GM13976 (cell line): Measurements from ENCODE around the gene OR8S1.
"Not testable (repeated sequence)": the region's sequence is repeated elsewhere in the genome, so short reads cannot be mapped to it uniquely, and the experiment has no call there.

ENCODE experiments used
- DNase-seq: peaks from one replicate; pipeline ENCODE4 v3.0.0; 2012; ENCODE audit warnings: low spot score
- CTCF ChIP-seq: IDR thresholded peaks from 2 replicates; pipeline ENCODE4 v1.5.1; 2012; ENCODE audit warnings: borderline replicate concordance, mild to moderate bottlenecking; ENCODE audit not compliant: insufficient read depth; ENCODE audit errors: extremely low read depth, missing control alignments, control extremely low read depth
- in situ Hi-C: fragments of 300-500 bp; cut with MboI; formaldehyde crosslinking; loops from one replicate; pipeline ENCODE4 v1.12.0; 2022; ENCODE audit warnings: low sequenced_read_pairs, mixed read lengths, inconsistent platforms; ENCODE audit not compliant: unreplicated experiment

Gene OR8S1

GRCh38 chr12:48536602-48537001 lies 11.2 kb downstream of the OR8S1 start:
- no peak for TF ChIP-seq CTCF
- DNase-seq = no peak
- in situ Hi-C loops = no loop called here

- DNase-seq = peak; percentile 42
- peak; percentile 65 for TF ChIP-seq CTCF
- in situ Hi-C loops = loop anchor here (5.0 kb wide), 1 partner anchor 75 kb away; no protein-coding TSS in a partner anchor
Measured at GRCh38 chr12:48542300-48542928, 17.0 kb downstream of the OR8S1 start.

GRCh38 chr12:48545833-48546469 lies 20.5 kb downstream of the OR8S1 start:
- DNase-seq = no peak
- no peak for TF ChIP-seq CTCF
- in situ Hi-C loops = no loop called here

- in situ Hi-C loops, DNase-seq: not testable (repeated sequence)
Measured at GRCh38 chr12:48547012-48547411, 21.6 kb downstream of the OR8S1 start.

- DNase-seq, in situ Hi-C loops: not testable (repeated sequence)
Measured at GRCh38 chr12:48551636-48552035, 26.2 kb downstream of the OR8S1 start.

GRCh38 chr12:48553666-48554343 lies 28.4 kb downstream of the OR8S1 start:
- DNase-seq, in situ Hi-C loops: not testable (repeated sequence)

GRCh38 chr12:48556631-48557030 lies 31.2 kb downstream of the OR8S1 start:
- in situ Hi-C loops = no loop called here
- TF ChIP-seq CTCF = no peak
- no peak for DNase-seq

GRCh38 chr12:48557919-48558318 lies 32.5 kb downstream of the OR8S1 start:
- no peak for TF ChIP-seq CTCF
- in situ Hi-C loops = no loop called here
- no peak for DNase-seq
